Activated CD4-positive, alpha-beta T cell treated with anti-CD3 and anti-CD28 coated beads, Interleukin-2, amount 10 ng/mL, durations not matched to agents 7 days and 5 days (primary cell): ENCODE data around the gene KRT25. TPM values are rescaled to one million over a fixed set of nuclear protein-coding genes. Genes with fewer than 3 reads are reported as not detected.

Source experiments
- CTCF ChIA-PET: fragments of 350-600 bp; sonication (Branson Sonifier 250); formaldehyde crosslinking; loops from one replicate; lab custom pipeline; 2021; ENCODE audit warnings: antibody characterized with exemption; lab: Charles Lee
- POLR2A ChIA-PET: fragments of 350-600 bp; sonication (Branson Sonifier 250); formaldehyde crosslinking; loops from one replicate; lab custom pipeline; 2021; ENCODE audit warnings: antibody characterized with exemption; lab: Charles Lee
- DNase-seq: peaks from one replicate; pipeline ENCODE4 v3.0.0-alpha.2; 2020
- H3K27ac Mint-ChIP-seq: one replicate; pipeline ENCODE4 v1.8.0; 2021; ENCODE audit warnings: mild to moderate bottlenecking, moderate library complexity, mixed read lengths
- H3K27me3 Mint-ChIP-seq: one replicate; pipeline ENCODE4 v1.8.0; 2021; ENCODE audit warnings: mixed read lengths
- H3K36me3 Mint-ChIP-seq: one replicate; pipeline ENCODE4 v1.8.0; 2021; ENCODE audit warnings: low read depth, mixed read lengths
- H3K4me1 Mint-ChIP-seq: one replicate; pipeline ENCODE4 v1.8.0; 2021; ENCODE audit warnings: mixed read lengths
- H3K4me3 Mint-ChIP-seq: one replicate; pipeline ENCODE4 v1.8.0; 2021; ENCODE audit warnings: mild to moderate bottlenecking, moderate library complexity, mixed read lengths
- H3K9me3 Mint-ChIP-seq: one replicate; pipeline ENCODE4 v1.8.0; 2021; ENCODE audit warnings: mixed read lengths
- total RNA-seq, 2 experiments: library from RNA; stranded (reverse); gene quantifications; one replicate each; pipeline ENCODE4 v1.2.3, GENCODE V29; 2021

Gene KRT25
- total RNA-seq, 2 experiments from 2014 or later: not detected

DNA sequence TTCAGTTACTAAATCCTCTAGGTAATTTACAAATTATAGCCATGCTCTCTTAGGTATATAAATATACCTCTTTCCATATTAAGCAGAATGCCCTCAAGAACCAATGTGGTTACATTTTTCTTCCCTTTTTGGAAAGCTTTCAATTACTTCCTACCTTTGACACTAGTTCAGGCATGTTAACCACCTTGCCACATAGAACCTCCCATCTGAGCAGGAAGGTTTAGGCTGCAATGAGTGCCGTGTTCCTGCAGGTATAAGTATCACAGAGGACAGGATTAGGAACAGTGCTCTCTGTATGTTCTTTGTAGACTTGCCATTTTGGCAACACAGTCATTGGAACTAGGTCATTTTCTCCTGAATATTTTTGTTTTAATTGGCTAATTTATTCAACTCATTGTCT is 20.1 kb downstream of the KRT25 start:
- DNase-seq: no peak
- Mint-ChIP-seq H3K9me3 (no peaks in the 10 kb centered on the region), H3K36me3 (no peaks in the 10 kb centered on the region), H3K27ac (no peak overlapping the region), H3K4me3 (no peak overlapping the region), H3K27me3 (peaks cover 39% of the 10 kb centered on the region), H3K4me1 (no peaks in the 10 kb centered on the region)
- POLR2A ChIA-PET: no interaction called here
- CTCF ChIA-PET: no interaction called here

DNA sequence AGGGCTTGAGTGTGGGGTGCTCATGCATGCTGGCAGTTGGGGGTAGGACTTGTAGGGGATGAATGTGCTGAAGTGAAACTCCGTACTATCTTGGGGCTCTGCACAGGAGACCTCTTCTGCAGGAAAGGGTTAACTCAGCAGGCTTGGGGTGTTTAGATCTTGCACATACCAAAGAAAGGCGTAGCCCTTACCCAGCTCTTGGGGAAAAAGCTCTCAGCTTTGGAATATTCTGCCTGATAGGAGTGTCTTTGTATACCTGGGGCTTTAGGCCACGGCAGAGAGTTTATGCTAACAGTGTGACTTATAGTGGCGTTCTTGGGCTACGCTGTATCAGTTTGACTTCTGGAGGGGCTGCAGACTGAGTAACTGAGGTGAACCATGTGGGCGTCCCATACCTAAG is 21.1 kb downstream of the KRT25 start:
- DNase-seq: no peak
- ChIA-PET CTCF (interaction anchor here (1.2 kb wide), 1 partner anchor 22 kb away, joined by 5 read pairs; no protein-coding TSS in a partner anchor), POLR2A (no interaction called here)
- Mint-ChIP-seq H3K9me3 (no peaks in the 10 kb centered on the region), H3K27me3 (peaks cover 37% of the 10 kb centered on the region), H3K36me3 (no peaks in the 10 kb centered on the region), H3K27ac (no peak overlapping the region), H3K4me1 (no peaks in the 10 kb centered on the region), H3K4me3 (no peak overlapping the region)

DNA sequence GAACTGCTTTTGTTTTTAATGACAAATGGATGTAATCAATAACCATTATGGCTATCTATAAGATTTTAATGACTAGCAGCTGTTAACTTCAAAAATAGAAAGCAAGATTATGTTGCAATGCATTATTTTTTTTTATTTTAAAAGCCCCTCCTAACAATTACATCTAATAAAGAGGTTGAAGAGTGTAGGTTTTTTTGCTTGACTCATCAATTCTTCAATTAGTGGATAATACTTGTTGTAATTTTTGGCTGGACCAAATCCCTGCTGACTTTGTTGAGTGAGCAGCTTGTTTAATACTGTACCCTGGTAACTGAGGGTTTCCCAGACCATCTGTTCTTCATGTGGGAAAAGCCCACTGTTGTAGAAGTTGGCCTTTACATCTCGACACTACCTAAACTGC is 24.2 kb downstream of the KRT25 start:
- H3K27me3 Mint-ChIP-seq: peaks cover 32% of the 10 kb centered on the region

DNA sequence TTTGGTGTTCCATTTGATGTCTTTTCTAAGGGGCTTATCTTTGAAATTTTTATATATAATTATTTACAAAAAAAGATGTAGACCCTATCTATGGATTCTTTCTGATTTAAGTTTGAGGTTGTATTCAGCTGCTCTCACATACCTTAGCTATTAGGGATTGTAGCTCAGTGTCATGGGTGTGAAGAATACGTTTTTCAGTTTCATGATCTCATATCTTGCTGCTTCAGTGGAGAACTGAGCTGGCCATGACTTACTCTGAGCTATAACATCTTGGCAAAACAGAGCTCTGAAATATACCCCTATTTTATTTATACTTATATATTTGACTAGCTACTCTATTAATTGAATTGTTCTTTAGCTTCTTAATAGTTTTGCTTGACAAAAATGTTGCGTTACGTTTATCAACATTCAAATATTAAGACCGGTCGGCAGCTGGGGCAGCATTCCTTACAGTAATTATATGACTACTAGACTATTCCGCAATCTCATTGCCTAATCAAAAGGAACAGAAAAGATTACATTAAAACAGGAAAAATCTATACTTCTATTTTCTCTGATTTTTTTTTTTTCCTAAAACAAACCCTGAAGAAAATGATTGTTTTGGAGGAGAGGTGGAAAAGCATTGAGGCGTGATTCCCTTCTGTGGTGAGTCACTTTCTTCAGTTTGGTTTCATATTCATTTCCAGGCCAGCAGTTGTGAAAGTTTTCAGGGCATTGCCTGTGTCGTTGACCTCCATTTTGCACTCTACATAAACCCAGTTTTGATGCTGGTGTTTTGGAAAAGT is 27.5 kb downstream of the KRT25 start:
- Mint-ChIP-seq H3K36me3 (no peaks in the 10 kb centered on the region), H3K27me3 (peaks cover 41% of the 10 kb centered on the region), H3K9me3 (no peaks in the 10 kb centered on the region), H3K27ac (no peak overlapping the region), H3K4me1 (no peaks in the 10 kb centered on the region), H3K4me3 (no peak overlapping the region)
- no peak for DNase-seq
- POLR2A ChIA-PET: no interaction called here
- CTCF ChIA-PET: no interaction called here

More for the DNA sequence above, 24.2 kb downstream of the KRT25 start:
- no peak overlapping the region for H3K4me3 Mint-ChIP-seq
- H3K4me1 Mint-ChIP-seq: no peaks in the 10 kb centered on the region
- DNase-seq: no peak
- CTCF ChIA-PET: no interaction called here
- no peaks in the 10 kb centered on the region for H3K36me3 Mint-ChIP-seq
- no peak overlapping the region for H3K27ac Mint-ChIP-seq
- no peaks in the 10 kb centered on the region for H3K9me3 Mint-ChIP-seq
- POLR2A ChIA-PET: no interaction called here

DNA sequence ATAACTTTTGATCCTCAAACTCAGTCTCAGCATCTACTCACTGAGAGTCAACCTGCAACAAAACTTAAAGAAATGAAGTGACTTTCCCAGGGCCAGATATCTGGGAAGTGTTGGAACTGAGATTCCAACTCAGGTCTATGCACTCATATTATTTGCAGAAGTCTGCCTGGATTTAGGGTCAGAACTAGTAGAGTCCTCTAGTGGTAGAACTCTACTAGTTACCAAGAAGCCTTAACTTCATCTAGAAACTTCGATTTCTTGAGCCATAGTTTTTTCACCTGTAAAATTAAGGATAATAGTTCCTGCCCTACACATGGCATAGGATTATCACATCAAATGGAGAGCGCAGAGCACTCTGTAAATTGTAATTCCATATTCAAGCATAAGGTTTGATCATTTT is 28.2 kb downstream of the KRT25 start:
- CTCF ChIA-PET: no interaction called here
- Mint-ChIP-seq H3K9me3 (no peaks in the 10 kb centered on the region), H3K4me3 (no peak overlapping the region), H3K27me3 (peaks cover 37% of the 10 kb centered on the region), H3K36me3 (no peaks in the 10 kb centered on the region), H3K4me1 (no peaks in the 10 kb centered on the region), H3K27ac (no peak overlapping the region)
- POLR2A ChIA-PET: no interaction called here
- DNase-seq: no peak

DNA sequence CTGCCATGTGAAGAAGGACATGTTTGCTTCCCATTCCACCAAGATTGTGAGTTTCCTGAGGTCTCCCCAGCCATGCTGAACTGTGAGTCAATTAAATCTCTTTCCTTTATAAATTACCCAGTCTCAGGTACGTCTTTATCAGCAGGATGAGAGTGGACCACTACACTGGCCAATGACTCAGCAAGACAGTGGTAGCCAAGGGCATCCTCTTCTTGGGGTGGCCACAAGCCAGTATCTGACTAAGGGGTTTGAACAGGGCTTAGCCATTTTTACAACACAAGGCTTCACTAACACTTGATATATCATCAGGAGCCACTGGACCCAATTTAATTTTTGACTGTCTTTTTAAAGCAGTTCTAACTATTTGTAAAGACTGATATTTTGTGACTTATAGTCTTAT is 30.5 kb downstream of the KRT25 start:
- no peak overlapping the region for H3K27ac Mint-ChIP-seq
- no peaks in the 10 kb centered on the region for H3K36me3 Mint-ChIP-seq
- H3K9me3 Mint-ChIP-seq: no peaks in the 10 kb centered on the region
- POLR2A ChIA-PET: no interaction called here
- H3K4me3 Mint-ChIP-seq: no peak overlapping the region
- peaks cover 34% of the 10 kb centered on the region for H3K27me3 Mint-ChIP-seq
- no peak for DNase-seq
- CTCF ChIA-PET: no interaction called here
- no peaks in the 10 kb centered on the region for H3K4me1 Mint-ChIP-seq

DNA sequence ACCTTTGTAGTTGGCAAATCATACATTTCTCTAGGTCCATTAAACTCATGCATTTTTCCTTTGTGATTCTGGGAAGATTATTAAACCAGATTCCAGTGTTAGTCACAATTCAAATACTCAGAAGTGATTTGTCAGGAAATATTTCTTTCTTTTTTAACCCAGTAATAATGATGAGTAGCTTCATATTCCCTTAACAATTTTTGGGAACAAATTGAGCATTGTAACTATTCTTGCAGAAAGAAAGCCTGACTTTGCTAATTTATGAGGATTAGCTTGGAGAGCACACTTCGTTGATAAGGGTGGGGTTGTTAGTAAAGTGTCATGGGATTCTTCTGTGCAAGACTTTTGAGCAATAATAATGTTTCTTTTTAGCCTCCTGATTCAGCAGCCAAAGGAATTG is 32.9 kb downstream of the KRT25 start:
- Mint-ChIP-seq H3K4me1 (no peaks in the 10 kb centered on the region), H3K36me3 (no peaks in the 10 kb centered on the region), H3K27ac (no peak overlapping the region), H3K27me3 (peaks cover 38% of the 10 kb centered on the region), H3K9me3 (no peaks in the 10 kb centered on the region), H3K4me3 (no peak overlapping the region)
- POLR2A ChIA-PET: no interaction called here
- DNase-seq: no peak
- CTCF ChIA-PET: no interaction called here

DNA sequence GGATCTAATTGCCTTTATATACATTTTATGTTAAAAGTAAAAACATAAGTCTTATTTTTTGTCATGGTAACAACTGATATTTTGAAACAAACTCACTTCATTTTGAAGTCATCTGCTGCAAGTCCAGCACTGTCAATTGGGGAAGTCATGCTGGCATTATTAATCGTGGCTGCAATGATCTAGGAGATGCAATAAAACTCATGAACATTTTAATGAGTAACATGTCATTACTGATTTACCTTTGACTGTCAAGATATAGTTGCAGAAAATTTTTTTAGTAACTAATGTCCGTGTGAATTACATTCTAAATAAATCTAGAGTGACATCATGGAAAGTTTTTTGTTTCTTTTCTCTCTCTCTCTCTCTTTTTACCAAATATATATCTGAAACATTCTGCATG is 34.2 kb downstream of the KRT25 start:
- POLR2A ChIA-PET: no interaction called here
- Mint-ChIP-seq H3K27me3 (peaks cover 43% of the 10 kb centered on the region), H3K27ac (no peak overlapping the region), H3K36me3 (no peaks in the 10 kb centered on the region), H3K4me1 (no peaks in the 10 kb centered on the region), H3K4me3 (no peak overlapping the region), H3K9me3 (no peaks in the 10 kb centered on the region)
- CTCF ChIA-PET: no interaction called here
- no peak for DNase-seq

DNA sequence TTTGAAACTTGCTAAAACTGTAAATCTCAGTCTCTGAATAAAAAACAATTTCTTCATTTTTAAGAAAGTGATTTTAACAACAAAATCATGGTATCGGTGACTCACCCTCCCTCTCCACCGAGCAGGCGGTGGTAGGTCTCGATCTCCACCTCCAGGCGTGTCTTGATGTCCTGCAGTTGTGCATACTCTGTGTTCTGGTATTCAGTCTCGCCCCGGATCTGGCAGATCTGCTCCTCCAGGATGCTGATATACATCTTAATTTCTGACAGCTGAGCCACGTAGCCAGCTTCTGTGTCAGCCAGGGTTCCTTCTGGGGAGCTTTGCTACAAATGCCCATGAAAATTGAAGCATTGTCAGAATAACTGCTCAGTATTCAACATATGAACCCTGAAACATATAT is 36.2 kb downstream of the KRT25 start:
- H3K4me1 Mint-ChIP-seq: no peaks in the 10 kb centered on the region
- H3K4me3 Mint-ChIP-seq: no peak overlapping the region
- H3K36me3 Mint-ChIP-seq: no peaks in the 10 kb centered on the region
- ChIA-PET CTCF (no interaction called here), POLR2A (no interaction called here)
- peaks cover 40% of the 10 kb centered on the region for H3K27me3 Mint-ChIP-seq
- H3K9me3 Mint-ChIP-seq: no peaks in the 10 kb centered on the region
- H3K27ac Mint-ChIP-seq: no peak overlapping the region
- DNase-seq: no peak

DNA sequence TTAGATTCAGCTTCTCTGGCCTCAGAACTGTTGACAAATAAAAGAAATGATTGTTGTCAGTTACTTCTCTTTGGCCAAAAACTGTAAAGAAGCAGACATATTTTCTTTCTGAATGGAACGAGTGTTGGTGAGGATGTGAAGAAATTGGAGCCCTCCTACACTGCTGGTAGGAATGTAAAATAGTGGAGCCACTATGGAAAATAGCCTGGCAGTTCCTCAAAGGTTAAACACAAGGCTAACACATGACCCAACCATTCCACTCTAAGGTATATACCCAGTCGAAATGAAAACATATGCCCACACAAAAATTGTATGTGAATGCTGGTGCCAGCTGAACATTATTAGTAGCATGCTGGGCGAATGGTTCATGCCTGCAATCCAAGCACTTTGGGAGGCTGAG is 37.4 kb downstream of the KRT25 start:
- CTCF ChIA-PET: no interaction called here
- Mint-ChIP-seq H3K9me3 (no peaks in the 10 kb centered on the region), H3K27me3 (peaks cover 31% of the 10 kb centered on the region), H3K4me3 (no peak overlapping the region), H3K4me1 (no peaks in the 10 kb centered on the region), H3K27ac (no peak overlapping the region), H3K36me3 (no peaks in the 10 kb centered on the region)
- DNase-seq: no peak
- POLR2A ChIA-PET: no interaction called here

DNA sequence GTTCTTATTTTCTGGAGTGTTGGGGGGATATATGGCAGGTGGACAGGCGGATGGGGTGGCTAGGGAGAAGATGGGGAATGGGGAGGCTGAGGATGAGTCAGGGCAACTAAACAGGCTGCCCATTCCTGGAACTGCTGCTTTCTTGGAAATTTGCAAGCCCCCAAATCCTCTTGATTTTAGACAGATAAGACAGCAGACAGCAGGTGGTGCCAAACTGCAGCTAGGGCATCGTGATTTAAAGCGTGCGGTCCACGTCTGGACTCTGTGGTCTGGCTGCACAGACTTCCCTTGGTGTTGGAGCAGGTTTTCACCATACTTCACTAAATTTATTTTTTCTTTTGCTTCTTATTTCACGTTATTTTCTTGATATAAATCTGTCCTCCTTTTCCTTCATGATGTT is 40.7 kb downstream of the KRT25 start:
- ChIA-PET POLR2A (no interaction called here), CTCF (no interaction called here)
- no peaks in the 10 kb centered on the region for H3K36me3 Mint-ChIP-seq
- no peak for DNase-seq
- H3K4me1 Mint-ChIP-seq: no peaks in the 10 kb centered on the region
- H3K9me3 Mint-ChIP-seq: no peaks in the 10 kb centered on the region
- H3K27me3 Mint-ChIP-seq: peaks cover 17% of the 10 kb centered on the region
- no peak overlapping the region for H3K4me3 Mint-ChIP-seq
- no peak overlapping the region for H3K27ac Mint-ChIP-seq

DNA sequence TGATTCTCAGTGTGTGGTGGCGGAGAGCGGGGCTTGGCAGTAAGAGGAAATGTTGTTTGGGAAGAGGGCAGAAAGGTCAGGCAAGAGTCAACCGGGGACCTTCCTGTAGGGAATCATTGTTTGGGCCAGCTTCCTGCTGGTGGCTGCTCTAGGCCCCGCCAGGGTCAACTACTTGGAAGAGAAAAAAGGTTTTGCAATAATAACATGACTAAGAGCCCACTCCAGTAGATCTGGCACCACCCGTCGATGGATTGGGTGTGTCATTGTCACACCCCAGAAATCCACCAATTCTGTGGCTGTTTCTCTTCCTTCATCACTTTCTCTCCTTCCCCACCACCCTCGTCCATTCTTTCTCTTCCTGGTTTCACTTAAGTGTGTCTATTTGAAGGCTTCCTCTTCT is 47.4 kb downstream of the KRT25 start:
- Mint-ChIP-seq H3K4me3 (no peak overlapping the region), H3K36me3 (no peaks in the 10 kb centered on the region)

DNA sequence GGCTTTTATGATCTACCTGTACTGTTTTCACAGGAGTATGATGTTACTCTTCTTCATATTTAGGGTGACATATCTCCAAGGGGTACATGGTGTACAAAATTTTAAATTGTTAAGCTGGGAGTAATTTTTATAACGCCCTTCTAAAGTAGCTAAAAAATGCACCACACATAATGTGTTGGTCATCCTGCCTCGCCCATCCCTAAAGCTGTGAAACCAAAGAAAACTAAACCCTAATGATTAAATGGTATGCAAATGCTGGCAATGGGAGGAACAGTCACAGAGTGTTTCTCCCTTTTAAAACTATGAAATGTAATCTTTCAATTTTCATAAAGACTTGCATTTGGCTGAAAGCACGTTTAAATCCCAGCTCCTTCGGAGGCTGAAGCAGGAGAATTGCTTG is 49.5 kb downstream of the KRT25 start:
- DNase-seq: no peak
- Mint-ChIP-seq H3K36me3 (no peaks in the 10 kb centered on the region), H3K27ac (no peak overlapping the region), H3K4me3 (no peak overlapping the region), H3K9me3 (no peaks in the 10 kb centered on the region), H3K27me3 (peaks cover 26% of the 10 kb centered on the region), H3K4me1 (no peaks in the 10 kb centered on the region)
- POLR2A ChIA-PET: no interaction called here
- CTCF ChIA-PET: interaction anchor here (1.3 kb wide), 1 partner anchor 10 kb away, joined by 4 read pairs; no protein-coding TSS in a partner anchor

More for the DNA sequence above, 47.4 kb downstream of the KRT25 start:
- DNase-seq: no peak
- ChIA-PET POLR2A (no interaction called here), CTCF (no interaction called here)
- Mint-ChIP-seq H3K9me3 (no peaks in the 10 kb centered on the region), H3K4me1 (no peaks in the 10 kb centered on the region), H3K27ac (no peak overlapping the region), H3K27me3 (peaks cover 21% of the 10 kb centered on the region)

DNA sequence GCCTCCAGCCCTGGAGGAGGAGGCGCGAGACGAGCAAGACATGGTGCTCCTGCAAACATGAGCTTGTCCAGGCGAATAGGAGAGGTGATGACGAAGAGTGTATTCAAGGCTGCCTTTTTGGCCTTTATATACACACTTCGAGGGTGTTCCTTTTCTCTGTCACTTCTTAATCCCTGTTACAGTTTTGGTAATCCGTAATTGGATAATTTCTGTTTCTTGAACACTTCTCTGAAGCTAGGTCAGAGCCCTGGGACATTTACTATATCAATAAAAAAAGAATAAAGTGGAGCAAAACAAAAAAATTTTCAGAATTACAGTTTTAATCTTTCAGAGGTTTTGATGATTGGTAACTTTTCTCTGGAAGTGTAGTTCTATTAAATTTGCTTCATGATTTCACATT is 51.5 kb downstream of the KRT25 start, which contains the start of gene KRT24:
Gene KRT24, minus strand, starts transcription at position 101 of the 400 bp plus-strand sequence. Its CDS starts 59 bp downstream, at position 42.
- Mint-ChIP-seq H3K27me3 (peaks cover 32% of the 10 kb centered on the region), H3K27ac (no peak within 1 kb of the TSS), H3K4me3 (no peak within 1 kb of the TSS), H3K9me3 (no peaks in the 10 kb centered on the region), H3K36me3 (no peaks in the 10 kb centered on the region), H3K4me1 (no peaks in the 10 kb centered on the region)
- ChIA-PET POLR2A (no interaction called here), CTCF (interaction anchor here (0.6 to 1.0 kb wide), 4 partner anchors 10 to 631 kb away, joined by 3 read pairs; no protein-coding TSS in a partner anchor)
- no peak for DNase-seq
